Measurements from ENCODE around the gene MED31. TPM values are rescaled to one million over a fixed set of nuclear protein-coding genes. Genes with fewer than 3 reads are reported as not detected.
A peak's percentile ranks its signal among the peaks of the same experiment; 100 is the strongest.

Gene MED31
- polyA plus RNA-seq, 4 donors, result 7.6 to 13.7 (median 10.4) TPM

GRCh38 chr17:6683081-6683684, 31.8 kb upstream of the MED31 start:
- H3K4me3 ChIP-seq (ENCODE audit: low read depth in 1 of 3, low read length in 3 of 3), result no peak overlapping the region
- no peak for FAIRE-seq
- WGBS, 3 donors, result 61 to 86% (median 70%) methylated on average over 3 of the region's 3 CpGs
- no peaks in the 10 kb centered on the region for H3K9me3 ChIP-seq (ENCODE audit: control insufficient read depth in 2 of 2, insufficient read depth in 1 of 2, low read depth in 1 of 2, low read length in 1 of 2)
- H3K27me3 ChIP-seq (ENCODE audit: control insufficient read depth in 3 of 3, insufficient read depth in 3 of 3, low read length in 3 of 3), result peaks cover 0 to 6% (median 3%) of the 10 kb centered on the region in 3 donors
- no peaks in the 10 kb centered on the region for H3K4me1 ChIP-seq (ENCODE audit: control insufficient read depth in 3 of 3, insufficient read depth in 2 of 3, low read depth in 1 of 3, low read length in 2 of 3)
- no peaks in the 10 kb centered on the region for H3K36me3 ChIP-seq (ENCODE audit: control insufficient read depth in 3 of 3, insufficient read depth in 2 of 3, low read depth in 1 of 3, low read length in 3 of 3)
- H3K27ac ChIP-seq (ENCODE audit: low read depth in 1 of 3, low read length in 2 of 3), result no peak overlapping the region
- DNase-seq, result no peak

DNA sequence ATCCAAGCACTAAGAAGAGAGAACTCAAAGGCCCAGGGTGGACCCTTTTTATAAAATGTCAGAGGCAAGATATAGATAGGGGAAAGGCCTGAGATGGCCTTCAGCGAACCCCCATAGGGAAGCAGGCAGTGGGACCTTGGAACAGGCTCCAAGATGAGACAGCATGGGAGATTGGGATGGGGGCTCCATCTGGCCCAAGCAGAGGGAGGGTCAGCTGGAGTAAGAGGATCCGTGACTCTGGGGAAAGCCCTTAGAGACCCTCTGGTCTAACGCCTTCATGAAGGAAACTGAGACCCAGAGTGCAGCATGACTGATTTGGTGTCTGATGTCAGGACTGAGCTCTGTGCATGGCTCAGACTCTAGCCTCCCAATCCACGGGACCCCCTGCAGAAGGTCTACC, 30.9 kb upstream of the MED31 start:
- no peaks in the 10 kb centered on the region for H3K9me3 ChIP-seq (ENCODE audit: control insufficient read depth in 2 of 2, insufficient read depth in 1 of 2, low read depth in 1 of 2, low read length in 1 of 2)
- no peak overlapping the region for H3K4me3 ChIP-seq (ENCODE audit: low read depth in 1 of 3, low read length in 3 of 3)
- no peak overlapping the region for H3K27ac ChIP-seq (ENCODE audit: low read depth in 1 of 3, low read length in 2 of 3)
- no peaks in the 10 kb centered on the region for H3K4me1 ChIP-seq (ENCODE audit: control insufficient read depth in 3 of 3, insufficient read depth in 2 of 3, low read depth in 1 of 3, low read length in 2 of 3)
- FAIRE-seq, result no peak
- peaks cover 0 to 6% (median 4%) of the 10 kb centered on the region in 3 donors for H3K27me3 ChIP-seq (ENCODE audit: control insufficient read depth in 3 of 3, insufficient read depth in 3 of 3, low read length in 3 of 3)
- 89 to 94% (median 90%) methylated on average over 4 of the region's 4 CpGs for WGBS, 3 donors
- DNase-seq, result no peak
- no peaks in the 10 kb centered on the region for H3K36me3 ChIP-seq (ENCODE audit: control insufficient read depth in 3 of 3, insufficient read depth in 2 of 3, low read depth in 1 of 3, low read length in 3 of 3)

DNA sequence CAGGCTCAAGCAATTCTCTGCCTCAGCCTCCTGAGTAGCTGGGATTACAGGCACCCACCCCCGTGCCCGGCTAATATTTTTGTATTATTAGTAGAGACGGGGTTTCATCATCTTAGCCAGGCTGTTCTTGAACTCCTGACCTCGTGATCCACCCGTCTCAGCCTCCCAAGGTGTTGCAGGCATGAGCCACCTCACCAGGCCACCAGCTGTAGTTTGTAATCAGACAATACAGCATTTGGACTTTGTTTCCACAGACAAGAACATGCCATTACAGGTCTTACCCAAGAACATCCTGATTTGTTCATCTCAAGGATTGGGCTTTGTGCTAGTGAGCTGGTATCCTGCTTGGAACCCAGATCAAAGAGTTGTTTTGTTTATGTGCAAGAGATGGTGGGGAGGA, 30.3 kb upstream of the MED31 start:
- Histone ChIP-seq H3K27me3 (ENCODE audit: control insufficient read depth in 3 of 3, insufficient read depth in 3 of 3, low read length in 3 of 3) (peaks cover 0 to 6% (median 4%) of the 10 kb centered on the region in 3 donors), H3K4me3 (ENCODE audit: low read depth in 1 of 3, low read length in 3 of 3) (no peak overlapping the region), H3K9me3 (ENCODE audit: control insufficient read depth in 2 of 2, insufficient read depth in 1 of 2, low read depth in 1 of 2, low read length in 1 of 2) (no peaks in the 10 kb centered on the region), H3K27ac (ENCODE audit: low read depth in 1 of 3, low read length in 2 of 3) (no peak overlapping the region), H3K4me1 (ENCODE audit: control insufficient read depth in 3 of 3, insufficient read depth in 2 of 3, low read depth in 1 of 3, low read length in 2 of 3) (no peaks in the 10 kb centered on the region), H3K36me3 (ENCODE audit: control insufficient read depth in 3 of 3, insufficient read depth in 2 of 3, low read depth in 1 of 3, low read length in 3 of 3) (no peaks in the 10 kb centered on the region)
- WGBS, 3 donors, result 31 to 75% (median 46%) methylated on average over 5 of the region's 5 CpGs
- DNase-seq, result peak in 1 of 2 donors; percentile 49
- FAIRE-seq, result no peak

DNA sequence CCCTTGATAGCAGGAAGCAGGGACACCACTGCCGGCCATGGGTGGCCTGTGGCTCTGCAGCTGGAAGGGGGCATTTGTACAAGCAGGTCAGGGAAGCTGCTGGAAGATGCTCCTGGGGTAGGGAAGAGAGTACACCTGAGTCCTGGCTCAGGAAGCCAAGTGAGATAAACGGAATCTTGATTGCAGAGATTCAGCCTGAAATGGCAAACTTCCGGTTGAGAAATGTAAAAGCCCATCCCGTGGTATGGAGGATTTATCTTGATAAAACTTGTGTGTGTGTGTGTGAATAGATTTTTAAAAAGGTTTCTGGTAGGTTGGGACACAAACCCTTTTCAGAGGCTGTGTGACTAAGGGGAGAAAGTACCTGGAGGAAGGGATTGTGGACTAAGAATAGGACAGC, 29.8 kb upstream of the MED31 start:
- H3K36me3 ChIP-seq (ENCODE audit: control insufficient read depth in 3 of 3, insufficient read depth in 2 of 3, low read depth in 1 of 3, low read length in 3 of 3), result no peaks in the 10 kb centered on the region
- H3K27ac ChIP-seq (ENCODE audit: low read depth in 1 of 3, low read length in 2 of 3), result no peak overlapping the region
- no peaks in the 10 kb centered on the region for H3K9me3 ChIP-seq (ENCODE audit: control insufficient read depth in 2 of 2, insufficient read depth in 1 of 2, low read depth in 1 of 2, low read length in 1 of 2)
- H3K27me3 ChIP-seq (ENCODE audit: control insufficient read depth in 3 of 3, insufficient read depth in 3 of 3, low read length in 3 of 3), result peaks cover 0 to 6% (median 4%) of the 10 kb centered on the region in 3 donors
- H3K4me1 ChIP-seq (ENCODE audit: control insufficient read depth in 3 of 3, insufficient read depth in 2 of 3, low read depth in 1 of 3, low read length in 2 of 3), result no peaks in the 10 kb centered on the region
- H3K4me3 ChIP-seq (ENCODE audit: low read depth in 1 of 3, low read length in 3 of 3), result no peak overlapping the region
- FAIRE-seq (no peak), DNase-seq (no peak)
- WGBS, 3 donors, result 41 to 66% (median 45%) methylated on average over 4 of the region's 4 CpGs

GRCh38 chr17:6679241-6679640, 27.8 kb upstream of the MED31 start:
- no peak for FAIRE-seq

GRCh38 chr17:6677946-6678345, 26.5 kb upstream of the MED31 start:
- no peak overlapping the region for H3K27ac ChIP-seq (ENCODE audit: low read depth in 1 of 3, low read length in 2 of 3)
- no peak for FAIRE-seq
- no peak overlapping the region for H3K4me3 ChIP-seq (ENCODE audit: low read depth in 1 of 3, low read length in 3 of 3)
- no peak for DNase-seq
- H3K4me1 ChIP-seq (ENCODE audit: control insufficient read depth in 3 of 3, insufficient read depth in 2 of 3, low read depth in 1 of 3, low read length in 2 of 3), result no peaks in the 10 kb centered on the region
- no peaks in the 10 kb centered on the region for H3K36me3 ChIP-seq (ENCODE audit: control insufficient read depth in 3 of 3, insufficient read depth in 2 of 3, low read depth in 1 of 3, low read length in 3 of 3)
- peaks cover 0 to 6% (median 4%) of the 10 kb centered on the region in 3 donors for H3K27me3 ChIP-seq (ENCODE audit: control insufficient read depth in 3 of 3, insufficient read depth in 3 of 3, low read length in 3 of 3)
- H3K9me3 ChIP-seq (ENCODE audit: control insufficient read depth in 2 of 2, insufficient read depth in 1 of 2, low read depth in 1 of 2, low read length in 1 of 2), result no peaks in the 10 kb centered on the region
- WGBS, 3 donors, result 72 to 80% (median 77%) methylated on average over 7 of the region's 7 CpGs

More at GRCh38 chr17:6679241-6679640, 27.8 kb upstream of the MED31 start:
- Histone ChIP-seq H3K36me3 (ENCODE audit: control insufficient read depth in 3 of 3, insufficient read depth in 2 of 3, low read depth in 1 of 3, low read length in 3 of 3) (no peaks in the 10 kb centered on the region), H3K27me3 (ENCODE audit: control insufficient read depth in 3 of 3, insufficient read depth in 3 of 3, low read length in 3 of 3) (peaks cover 0 to 6% (median 4%) of the 10 kb centered on the region in 3 donors), H3K4me3 (ENCODE audit: low read depth in 1 of 3, low read length in 3 of 3) (no peak overlapping the region), H3K9me3 (ENCODE audit: control insufficient read depth in 2 of 2, insufficient read depth in 1 of 2, low read depth in 1 of 2, low read length in 1 of 2) (no peaks in the 10 kb centered on the region), H3K27ac (ENCODE audit: low read depth in 1 of 3, low read length in 2 of 3) (no peak overlapping the region), H3K4me1 (ENCODE audit: control insufficient read depth in 3 of 3, insufficient read depth in 2 of 3, low read depth in 1 of 3, low read length in 2 of 3) (no peaks in the 10 kb centered on the region)
- 71 to 78% (median 77%) methylated on average over 6 of the region's 6 CpGs for WGBS, 3 donors
- no peak for DNase-seq

DNA sequence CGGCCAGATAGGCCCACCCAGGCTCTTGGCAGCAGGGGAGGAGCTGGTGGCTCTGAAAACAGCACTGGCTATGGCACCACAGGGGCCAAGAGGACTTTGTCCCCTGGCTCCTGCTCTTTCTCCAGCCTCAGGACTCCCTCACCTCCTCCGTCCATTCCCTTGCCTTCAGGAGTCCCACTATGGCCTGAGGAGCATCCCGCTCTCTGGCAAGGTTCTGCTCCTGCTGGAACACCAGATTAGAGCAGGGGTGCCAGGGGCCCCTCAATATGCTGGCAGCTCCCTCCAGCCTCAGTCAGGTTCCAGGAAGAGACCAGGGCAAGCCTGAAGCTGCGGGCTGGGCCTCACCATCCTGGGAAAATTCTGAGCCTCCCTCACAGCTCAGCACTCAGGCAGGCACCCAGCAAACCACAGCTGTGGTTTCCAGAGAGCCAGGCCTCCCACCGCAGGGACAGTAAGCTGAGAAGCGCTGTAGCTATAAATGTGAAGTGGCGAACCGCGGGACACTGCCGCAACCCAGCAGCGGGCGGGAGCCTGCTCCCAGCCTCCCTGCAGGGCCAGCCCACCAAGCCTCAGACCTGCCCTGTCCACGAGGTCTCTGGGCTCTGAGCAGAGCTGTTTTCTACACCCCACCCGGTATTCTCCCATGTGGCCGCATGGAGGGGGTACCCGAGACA, 25.9 kb upstream of the MED31 start:
- Histone ChIP-seq H3K4me3 (ENCODE audit: low read depth in 1 of 3, low read length in 3 of 3) (no peak overlapping the region), H3K27ac (ENCODE audit: low read depth in 1 of 3, low read length in 2 of 3) (no peak overlapping the region), H3K36me3 (ENCODE audit: control insufficient read depth in 3 of 3, insufficient read depth in 2 of 3, low read depth in 1 of 3, low read length in 3 of 3) (no peaks in the 10 kb centered on the region), H3K27me3 (ENCODE audit: control insufficient read depth in 3 of 3, insufficient read depth in 3 of 3, low read length in 3 of 3) (peaks cover 0 to 6% (median 4%) of the 10 kb centered on the region in 3 donors), H3K9me3 (ENCODE audit: control insufficient read depth in 2 of 2, insufficient read depth in 1 of 2, low read depth in 1 of 2, low read length in 1 of 2) (no peaks in the 10 kb centered on the region), H3K4me1 (ENCODE audit: control insufficient read depth in 3 of 3, insufficient read depth in 2 of 3, low read depth in 1 of 3, low read length in 2 of 3) (no peaks in the 10 kb centered on the region)
- WGBS, 3 donors, result 56 to 71% (median 60%) methylated on average over 16 of the region's 16 CpGs
- FAIRE-seq (no peak), DNase-seq (no peak)

DNA sequence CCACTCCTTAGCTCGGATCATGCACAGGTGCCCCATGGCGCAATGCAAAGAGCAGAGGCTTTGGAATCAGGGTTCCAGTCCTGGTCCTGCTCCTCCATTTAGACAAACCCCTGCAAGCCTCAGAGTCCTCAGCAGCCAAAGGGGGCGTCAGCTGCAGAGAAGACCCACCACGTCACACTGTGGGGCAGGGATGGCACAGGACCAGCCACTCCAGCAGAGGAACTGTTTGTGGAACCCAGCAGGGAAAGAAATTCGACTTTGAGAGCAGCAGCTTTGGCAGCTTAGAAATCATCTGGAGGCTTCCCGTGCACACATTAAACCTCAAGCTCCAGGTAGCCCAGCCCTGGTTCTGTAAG, 25.4 kb upstream of the MED31 start:
- Histone ChIP-seq H3K9me3 (ENCODE audit: control insufficient read depth in 2 of 2, insufficient read depth in 1 of 2, low read depth in 1 of 2, low read length in 1 of 2) (no peaks in the 10 kb centered on the region), H3K36me3 (ENCODE audit: control insufficient read depth in 3 of 3, insufficient read depth in 2 of 3, low read depth in 1 of 3, low read length in 3 of 3) (no peaks in the 10 kb centered on the region), H3K4me1 (ENCODE audit: control insufficient read depth in 3 of 3, insufficient read depth in 2 of 3, low read depth in 1 of 3, low read length in 2 of 3) (no peaks in the 10 kb centered on the region), H3K27ac (ENCODE audit: low read depth in 1 of 3, low read length in 2 of 3) (no peak overlapping the region), H3K27me3 (ENCODE audit: control insufficient read depth in 3 of 3, insufficient read depth in 3 of 3, low read length in 3 of 3) (peaks cover 0 to 6% (median 4%) of the 10 kb centered on the region in 3 donors), H3K4me3 (ENCODE audit: low read depth in 1 of 3, low read length in 3 of 3) (no peak overlapping the region)
- FAIRE-seq (no peak), DNase-seq (no peak)
- 66 to 74% (median 66%) methylated on average over 6 of the region's 6 CpGs for WGBS, 3 donors

All from small intestine (tissue), 7 donors.